HFF-Myc (cell line): Measurements from ENCODE around the gene ANO7.
"Not testable (repeated sequence)": the region's sequence is repeated elsewhere in the genome, so short reads cannot be mapped to it uniquely, and the experiment has no call there.

Source experiments
- DNase-seq: peaks from one replicate; pipeline ENCODE4 v3.0.0-alpha.2; 2011; ENCODE audit warnings: low read depth; ENCODE audit errors: extremely low read depth
- H3K4me3 ChIP-seq: replicated peaks from 2 replicates; pipeline ENCODE4 v1.5.1; 2011; ENCODE audit warnings: low read depth, mild to moderate bottlenecking, control low read depth, low read length
- CTCF ChIP-seq: IDR thresholded peaks from 2 replicates; pipeline ENCODE4 v1.5.1; 2012; ENCODE audit warnings: mild to moderate bottlenecking, low read depth, low read length, control low read depth; ENCODE audit errors: missing control alignments

Gene ANO7

GRCh38 chr2:241190291-241190981 lies 2.0 kb downstream of the ANO7 start:
- no peak for TF ChIP-seq CTCF
- DNase-seq, result no peak

DNA sequence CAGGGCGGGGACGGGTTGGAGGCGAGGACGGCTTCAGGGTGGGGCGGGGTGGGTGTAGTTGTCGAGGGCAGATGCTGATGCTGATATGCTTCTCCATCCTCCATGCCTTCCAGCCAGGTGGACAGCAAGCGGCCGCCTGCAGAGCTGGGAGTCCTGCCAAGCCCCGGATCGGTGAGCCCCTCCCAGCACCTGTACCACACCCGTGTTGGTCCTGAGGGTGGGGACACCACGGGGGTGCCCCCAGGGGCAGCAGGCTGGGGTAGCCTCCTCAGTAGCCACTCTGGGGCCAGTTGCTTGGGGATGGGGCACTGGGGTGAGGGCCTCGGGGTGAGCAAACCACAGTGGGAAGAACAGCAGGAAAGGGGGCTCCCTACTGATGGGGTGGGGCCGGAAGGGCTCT lies 2.6 kb downstream of the ANO7 start:
- no peak for TF ChIP-seq CTCF
- DNase-seq, result no peak

More at GRCh38 chr2:241190291-241190981, 2.0 kb downstream of the ANO7 start:
- no peak overlapping the region for H3K4me3 ChIP-seq

DNA sequence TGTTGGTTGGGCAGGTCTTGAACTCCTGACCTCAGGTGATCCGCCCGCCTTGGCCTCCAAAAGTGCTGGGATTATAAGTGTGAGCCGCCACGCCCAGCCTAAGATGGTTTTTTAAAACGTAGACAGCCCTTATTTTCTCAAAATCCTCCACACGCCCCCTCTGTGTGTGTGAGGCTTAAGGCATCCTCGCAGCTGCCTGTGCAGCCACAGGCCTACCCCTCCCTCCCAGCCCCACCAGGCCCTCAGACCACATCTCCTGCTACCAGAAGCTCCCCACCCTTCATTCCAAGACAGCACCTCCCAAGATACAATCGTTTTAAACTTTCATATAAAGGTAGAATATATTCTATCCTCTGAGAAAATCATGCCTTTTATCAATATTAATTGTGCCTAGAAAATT lies 4.8 kb downstream of the ANO7 start:
- TF ChIP-seq CTCF, result no peak
- H3K4me3 ChIP-seq, result no peak overlapping the region
- DNase-seq, result no peak

More for the DNA sequence above, 2.6 kb downstream of the ANO7 start:
- no peak overlapping the region for H3K4me3 ChIP-seq

- H3K4me3 ChIP-seq, result no peak overlapping the region
- DNase-seq, result no peak
- TF ChIP-seq CTCF, result no peak
These were observed 6.3 kb downstream of the ANO7 start for GRCh38 chr2:241194811-241195210.

DNA sequence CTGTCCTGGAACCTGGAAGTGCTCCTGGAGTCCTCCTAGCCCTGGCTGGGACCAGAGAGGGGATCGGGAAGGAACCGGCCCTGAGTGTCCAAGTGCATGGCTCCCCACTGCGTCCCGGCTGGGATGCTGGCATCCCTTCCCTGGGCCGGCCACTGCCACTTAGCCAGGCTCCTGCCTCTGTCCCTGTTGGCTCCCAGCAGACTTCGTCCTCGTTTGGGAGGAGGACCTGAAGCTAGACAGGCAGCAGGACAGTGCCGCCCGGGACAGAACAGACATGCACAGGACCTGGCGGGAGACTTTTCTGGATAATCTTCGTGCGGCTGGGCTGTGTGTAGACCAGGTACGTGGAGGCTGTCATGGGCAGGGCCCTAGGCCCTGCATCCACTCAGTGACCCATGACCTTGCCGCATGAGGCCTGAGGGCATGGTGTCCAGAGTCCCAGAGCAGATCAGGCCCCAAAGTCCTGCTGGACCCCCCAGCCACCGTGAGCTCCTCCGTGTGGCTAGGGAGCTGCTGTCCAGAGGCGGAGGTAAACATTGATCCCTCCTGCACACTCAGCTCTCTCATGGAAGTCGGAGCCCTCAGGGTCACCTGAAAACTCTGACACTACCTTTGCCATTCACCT lies 7.1 kb downstream of the ANO7 start:
- no peak for TF ChIP-seq CTCF
- no peak overlapping the region for H3K4me3 ChIP-seq
- DNase-seq, result no peak

GRCh38 chr2:241197246-241197645 lies 8.8 kb downstream of the ANO7 start:
- not testable (repeated sequence) for DNase-seq, H3K4me3 ChIP-seq

GRCh38 chr2:241197947-241198346 lies 9.5 kb downstream of the ANO7 start:
- no peak overlapping the region for H3K4me3 ChIP-seq
- DNase-seq, result no peak
- TF ChIP-seq CTCF, result no peak
